Adrenal gland (tissue), 12 donors: ENCODE data around the gene NUP50. TPM values are rescaled to one million over a fixed set of nuclear protein-coding genes. Genes with fewer than 3 reads are reported as not detected.
A peak's percentile ranks its signal among the peaks of the same experiment; 100 is the strongest.

Source experiments
- DNase-seq, 7 donors: peaks; one replicate each; pipeline ENCODE4 v3.0.0-alpha.2; 2019 to 2020
- H3K27ac ChIP-seq, 5 donors: fragments of 200-600 bp; sonication (generic) in 4 of 5; 1 replicate in 3 of 5; 2 replicates in 2 of 5; pipeline versions ENCODE4 v1.5.1 to v1.8.0; 2016 to 2020; ENCODE audit warnings: mild to moderate bottlenecking in 1 of 5
- H3K27me3 ChIP-seq: fragments of 200-600 bp; 2 replicates; pipeline ENCODE4 v1.8.0; 2021
- H3K36me3 ChIP-seq, 2 donors: fragments of 200-600 bp; replicated peaks in 1 of 2; 1 replicate in 1 of 2; 2 replicates in 1 of 2; pipeline versions ENCODE4 v1.5.1 to v1.8.0; 2018 to 2022
- H3K4me1 ChIP-seq, 2 donors: fragments of 200-600 bp; replicated peaks in 1 of 2; 1 replicate in 1 of 2; 2 replicates in 1 of 2; pipeline versions ENCODE4 v1.5.1 to v1.8.0; 2018 to 2021
- H3K4me3 ChIP-seq, 4 donors: fragments of 200-600 bp; sonication (generic) in 3 of 4; one replicate each; pipeline ENCODE4 v1.5.1; 2016 to 2018
- H3K9me3 ChIP-seq, 3 donors: fragments of 200-600 bp; sonication (generic) in 1 of 3; replicated peaks in 1 of 3; 1 replicate in 2 of 3; 2 replicates in 1 of 3; pipeline versions ENCODE4 v1.5.1 to v1.8.0; 2016 to 2021
- POLR2A ChIP-seq, 2 donors: fragments of 450-650 bp; IDR thresholded peaks; one replicate each; pipeline ENCODE4 v1.6.1; 2017; ENCODE audit warnings: antibody characterized with exemption in 2 of 2, mild to moderate bottlenecking in 2 of 2, moderate library complexity in 1 of 2
- WGBS, 4 donors: extraction: QIAGEN DNeasy Blood & Tissue Kit in 2 of 4; methylation state at CpG; one replicate each; pipeline versions ENCODE4 v1.1.5 to v1.1.7; 2013 to 2017; 5-methylcytosine and 5-hydroxymethylcytosine counted together
- intact Hi-C, 2 donors: fragments of 100-400 bp; cut with DNase I; formaldehyde crosslinking; loops; one replicate each; pipeline versions ENCODE4 v1.14.1 to v1.15.0; 2022 to 2023
- polyA plus RNA-seq, 3 donors: library from polyadenylated mRNA; stranded (reverse); fragments of 200-250 nt in 2 of 3; fragments of 350-450 nt in 1 of 3; fragmentation: Illumina TruSeq in 1 of 3; extraction: RNeasy Lipid Tissue Mini Kit (QIAGEN cat#74804) in 1 of 3; gene quantifications; one replicate each; pipeline ENCODE4 v1.2.3, GENCODE V29; 2013 to 2014
- total RNA-seq, 9 donors: library from RNA; depleted of rRNA in 4 of 9; stranded (reverse); fragments of >200 nt in 4 of 9; fragments of 120-200 nt in 1 of 9; fragmentation: NEBNext Ultra II Directional in 1 of 9; extraction: Animal tissue kit (Norgen Biotek cat#: 25700) in 1 of 9; gene quantifications; one replicate each; pipeline versions ENCODE4 v1.1.0 to v1.2.4, GENCODE V29; 2013 to 2023
- TF ChIP-seq, protein P1 (sequence below), 6 experiments: fragments of 450-650 bp in 4 of 6; fragments of 200-600 bp in 2 of 6; sonication (generic) in 1 of 6; IDR thresholded peaks; 1 replicate in 5 of 6; 2 replicates in 1 of 6; pipeline versions ENCODE4 v1.5.1 to v1.8.0; 2016 to 2021; ENCODE audit warnings: antibody characterized with exemption in 6 of 6, mild to moderate bottlenecking in 2 of 6, moderate library complexity in 1 of 6
- donor health status: healthy with polysubstance abuse.
- donor health status: Bipolar disorder and iron deficiency.
- donor health status: DM: yes; HTN: yes; CAD: no.
- donor health status: DM: no; HTN: no; CAD: no.
- donor health status: DM: no; HTN: no; CAD: no.
- donor health status: DM: yes; HTN: yes; CAD: no.

The NUP50 gene
- total and polyA plus RNA-seq, 12 donors = 14.9 to 126 (median 64.6) TPM

DNA sequence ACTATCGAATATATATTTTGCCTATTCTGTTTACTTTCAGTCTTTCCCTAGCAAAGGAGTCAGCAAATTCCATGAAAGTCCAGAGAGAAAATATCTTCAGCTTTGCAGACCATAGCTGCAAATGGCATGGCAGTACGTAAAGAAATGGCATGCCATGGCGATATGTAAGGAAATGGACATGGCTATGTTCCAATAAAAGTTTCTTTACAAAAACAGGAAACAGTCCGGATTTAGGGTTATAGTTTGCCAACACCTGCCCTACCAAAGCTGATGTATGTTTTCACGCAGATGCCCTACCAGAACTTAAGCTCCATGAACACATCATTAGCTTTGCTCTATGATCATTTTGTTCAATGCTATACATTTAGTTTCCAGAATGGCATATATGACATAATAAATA is 57.5 kb downstream of the NUP50 start:
- no peaks in the 10 kb centered on the region for H3K27me3 ChIP-seq
- DNase-seq = no peak
- H3K36me3 ChIP-seq = no peaks in the 10 kb centered on the region
- peaks cover 5 to 13% of the 10 kb centered on the region in 2 donors for H3K4me1 ChIP-seq
- intact Hi-C loops = no loop called here
- WGBS, 4 donors = 68 to 74% (median 71%) methylated on average over 5 of the region's 5 CpGs
- no peaks in the 10 kb centered on the region for H3K9me3 ChIP-seq
- TF ChIP-seq, protein P1, sequence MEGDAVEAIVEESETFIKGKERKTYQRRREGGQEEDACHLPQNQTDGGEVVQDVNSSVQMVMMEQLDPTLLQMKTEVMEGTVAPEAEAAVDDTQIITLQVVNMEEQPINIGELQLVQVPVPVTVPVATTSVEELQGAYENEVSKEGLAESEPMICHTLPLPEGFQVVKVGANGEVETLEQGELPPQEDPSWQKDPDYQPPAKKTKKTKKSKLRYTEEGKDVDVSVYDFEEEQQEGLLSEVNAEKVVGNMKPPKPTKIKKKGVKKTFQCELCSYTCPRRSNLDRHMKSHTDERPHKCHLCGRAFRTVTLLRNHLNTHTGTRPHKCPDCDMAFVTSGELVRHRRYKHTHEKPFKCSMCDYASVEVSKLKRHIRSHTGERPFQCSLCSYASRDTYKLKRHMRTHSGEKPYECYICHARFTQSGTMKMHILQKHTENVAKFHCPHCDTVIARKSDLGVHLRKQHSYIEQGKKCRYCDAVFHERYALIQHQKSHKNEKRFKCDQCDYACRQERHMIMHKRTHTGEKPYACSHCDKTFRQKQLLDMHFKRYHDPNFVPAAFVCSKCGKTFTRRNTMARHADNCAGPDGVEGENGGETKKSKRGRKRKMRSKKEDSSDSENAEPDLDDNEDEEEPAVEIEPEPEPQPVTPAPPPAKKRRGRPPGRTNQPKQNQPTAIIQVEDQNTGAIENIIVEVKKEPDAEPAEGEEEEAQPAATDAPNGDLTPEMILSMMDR (IDR thresholded peaks at IDR 0.05) = no peak
- TF ChIP-seq POLR2A (IDR thresholded peaks at IDR 0.05) = no peak
- H3K4me3 ChIP-seq = no peak overlapping the region
- no peak overlapping the region for H3K27ac ChIP-seq

DNA sequence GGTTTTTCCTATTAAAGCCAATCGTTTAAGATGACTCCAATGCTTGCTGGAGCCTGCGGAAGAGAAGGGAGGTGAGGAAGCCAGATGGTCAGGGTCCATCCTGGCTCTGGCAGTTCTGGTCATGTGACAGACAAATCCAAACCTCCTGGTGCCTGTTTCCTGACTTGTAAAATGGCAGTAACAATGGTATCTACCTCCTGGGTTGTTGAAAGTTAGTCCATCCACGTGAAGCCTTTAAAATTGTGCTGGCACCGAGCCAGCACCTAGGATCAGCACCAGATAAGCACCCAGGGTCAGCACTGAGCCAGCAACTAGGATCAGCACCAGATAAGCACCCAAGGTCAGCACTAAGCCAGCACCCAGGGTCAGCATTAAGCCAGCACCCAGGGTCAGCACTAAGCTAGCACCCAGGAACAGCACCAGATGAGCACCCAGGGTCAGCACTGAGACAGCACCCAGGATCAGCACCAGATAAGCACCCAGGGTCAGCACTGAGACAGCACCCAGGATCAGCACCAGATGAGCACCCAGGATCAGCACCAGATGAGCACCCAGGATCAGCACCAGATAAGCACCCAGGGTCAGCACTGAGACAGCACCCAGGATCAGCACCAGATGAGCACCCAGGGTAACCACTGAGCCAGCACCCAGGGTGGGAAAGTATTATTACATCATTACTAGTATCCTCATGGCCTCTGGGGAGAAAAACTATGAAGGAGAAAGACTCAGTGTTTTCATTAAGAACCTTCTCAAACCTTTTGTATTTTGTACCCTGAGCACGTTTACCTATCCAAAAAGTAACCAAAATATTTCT is 59.8 kb downstream of the NUP50 start:
- Histone ChIP-seq H3K36me3 (no peaks in the 10 kb centered on the region), H3K4me3 (no peak overlapping the region), H3K4me1 (peaks cover 5 to 24% of the 10 kb centered on the region in 2 donors), H3K27me3 (no peaks in the 10 kb centered on the region), H3K9me3 (no peaks in the 10 kb centered on the region), H3K27ac (no peak overlapping the region)
- WGBS, 4 donors = 45 to 54% (median 51%) methylated on average over 5 of the region's 5 CpGs
- intact Hi-C loops = no loop called here
- TF ChIP-seq, protein P1 (IDR thresholded peaks at IDR 0.05) = no peak
- TF ChIP-seq POLR2A (IDR thresholded peaks at IDR 0.05) = no peak
- peak in 1 of 7 donors; percentile 7 for DNase-seq

DNA sequence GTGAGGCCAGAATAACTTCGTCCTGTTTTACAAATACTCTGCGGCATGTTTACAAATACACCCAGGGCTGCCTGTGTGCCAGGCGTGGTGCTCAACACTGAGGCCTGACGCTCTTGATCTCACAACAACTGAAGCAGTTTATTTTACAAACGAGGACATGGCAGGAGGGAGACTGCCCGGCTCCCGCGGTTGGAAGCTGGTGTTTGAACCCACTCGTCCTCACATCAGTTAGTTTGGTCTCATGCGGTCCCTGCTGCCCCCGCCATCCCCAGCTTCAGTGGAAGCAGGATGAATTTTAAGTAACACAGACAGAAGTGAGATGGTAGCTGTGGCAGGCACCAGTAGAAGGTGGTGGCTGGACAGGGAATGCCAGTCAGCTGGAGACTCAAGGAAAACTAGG is 60.6 kb downstream of the NUP50 start:
- TF ChIP-seq, protein P1 (IDR thresholded peaks at IDR 0.05) = no peak
- TF ChIP-seq POLR2A (IDR thresholded peaks at IDR 0.05) = no peak
- WGBS, 4 donors = 81 to 87% (median 85%) methylated on average over 11 of the region's 11 CpGs
- no peak overlapping the region for H3K27ac ChIP-seq

DNA sequence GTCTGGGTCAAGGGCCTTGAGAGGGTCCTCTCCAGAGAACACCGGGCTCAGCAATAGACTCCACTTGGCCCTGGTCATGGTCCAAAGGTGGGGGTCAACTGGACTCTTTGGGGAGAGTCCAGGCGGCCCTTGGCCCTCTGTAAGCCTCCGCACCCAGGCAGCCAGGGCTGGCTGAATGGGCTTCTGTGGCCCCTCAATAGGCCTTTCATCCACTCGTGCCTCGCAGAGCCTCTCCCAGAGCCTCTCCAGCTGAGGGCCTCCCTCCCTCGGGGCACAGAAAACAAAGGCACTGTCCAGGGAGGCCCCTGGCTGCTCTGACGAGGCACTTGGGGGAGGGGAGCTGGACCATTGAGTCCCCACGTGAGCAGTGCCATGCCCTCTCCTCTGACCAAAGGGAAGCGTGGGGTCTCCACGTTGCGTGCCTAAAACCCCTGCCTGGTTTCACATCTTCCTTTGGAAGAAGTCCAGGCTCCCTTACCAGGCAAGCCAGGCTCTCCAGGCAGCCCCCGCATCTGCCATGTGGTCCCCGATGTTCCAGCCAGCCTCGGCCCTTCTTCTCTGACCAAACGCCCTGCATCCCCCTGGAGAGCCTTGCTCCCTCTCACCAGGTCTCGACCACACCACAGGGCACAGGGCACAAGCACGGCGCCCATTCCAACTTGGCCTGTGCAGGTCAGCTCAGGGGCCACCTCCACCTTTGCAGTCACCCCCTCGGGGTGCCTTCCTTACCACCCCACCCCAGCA is 61.4 kb downstream of the NUP50 start:
- TF ChIP-seq, protein P1 (IDR thresholded peaks at IDR 0.05) = no peak
- no peak for TF ChIP-seq POLR2A (IDR thresholded peaks at IDR 0.05)
- intact Hi-C loops = no loop called here
- H3K4me1 ChIP-seq = peaks cover 5 to 24% of the 10 kb centered on the region in 2 donors

More for the DNA sequence above, 60.6 kb downstream of the NUP50 start:
- Histone ChIP-seq H3K4me1 (peaks cover 5 to 24% of the 10 kb centered on the region in 2 donors), H3K4me3 (no peak overlapping the region), H3K9me3 (no peaks in the 10 kb centered on the region), H3K27me3 (no peaks in the 10 kb centered on the region), H3K36me3 (no peaks in the 10 kb centered on the region)
- intact Hi-C loops = no loop called here
- no peak for DNase-seq

More for the DNA sequence above, 61.4 kb downstream of the NUP50 start:
- Histone ChIP-seq H3K36me3 (no peaks in the 10 kb centered on the region), H3K9me3 (no peaks in the 10 kb centered on the region), H3K27me3 (no peaks in the 10 kb centered on the region), H3K4me3 (no peak overlapping the region), H3K27ac (peak overlapping the region in 2 of 5 donors; percentile 63 to 87)
- WGBS, 4 donors = 74 to 89% (median 87%) methylated on average over 16 to 19 of the region's 19 CpGs
- peak in 1 of 7 donors; percentile 7 for DNase-seq
